ENCODE measurements around the gene AFAP1L2. TPM values are rescaled to one million over a fixed set of nuclear protein-coding genes. Genes with fewer than 3 reads are reported as not detected.

AFAP1L2 gene
- total RNA-seq, 1 donor from 2014 or later, result 3.9 TPM

DNA sequence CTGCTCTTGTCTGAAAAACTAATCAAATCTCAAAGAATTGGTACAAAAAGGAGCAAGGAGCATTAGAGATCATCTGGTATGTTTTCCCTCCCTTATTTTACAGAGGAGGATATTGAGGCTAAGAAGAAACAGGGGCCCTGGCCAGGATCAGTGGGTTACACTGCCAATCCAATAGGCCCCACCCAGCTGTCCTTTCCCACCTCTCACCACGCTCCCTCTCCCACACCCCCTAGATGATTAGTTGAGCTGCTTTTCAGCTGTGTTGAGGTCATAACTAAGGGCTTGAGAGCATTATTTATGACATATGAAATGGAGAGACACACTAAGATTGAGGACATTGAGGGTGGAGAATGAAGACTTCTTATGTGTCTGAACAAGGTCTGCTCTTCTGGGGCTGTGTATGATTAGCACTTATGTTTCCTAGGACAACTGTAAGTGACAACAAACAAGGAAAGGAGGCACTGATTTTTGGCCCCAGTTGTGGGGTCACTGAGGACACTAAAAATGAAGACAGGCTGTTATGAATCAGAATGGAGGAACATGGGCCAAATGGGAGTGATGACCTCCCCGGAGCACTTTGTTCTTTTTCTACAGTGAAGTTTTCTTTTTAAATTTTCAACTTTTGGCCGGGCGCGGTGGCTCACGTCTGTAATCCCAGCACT is 138.8 kb downstream of the AFAP1L2 start:
- intact Hi-C loops (cut with DNase I), result no loop called here
- no peak for DNase-seq (ENCODE audit: low spot score)

DNA sequence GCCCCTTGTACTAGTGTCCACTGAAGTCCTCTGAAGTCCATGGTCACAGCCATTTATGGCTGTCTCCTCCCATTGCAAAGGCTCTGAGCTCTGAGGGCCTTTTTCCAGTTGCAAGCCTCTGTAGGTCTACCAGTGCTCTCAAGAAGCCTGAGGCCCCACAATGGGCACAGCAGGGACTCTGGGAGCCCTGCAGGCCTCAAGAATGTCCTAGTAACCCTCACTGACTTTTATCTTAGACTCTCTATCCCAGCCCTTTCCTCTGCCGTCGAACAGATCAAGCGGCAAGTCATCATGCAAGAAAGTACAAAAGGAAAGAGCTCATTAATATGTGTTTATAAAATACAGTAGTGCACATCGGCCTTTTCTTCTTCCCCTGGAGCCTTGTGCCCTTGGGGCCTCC is 141.8 kb downstream of the AFAP1L2 start:
- no peak for DNase-seq (ENCODE audit: low spot score)

DNA sequence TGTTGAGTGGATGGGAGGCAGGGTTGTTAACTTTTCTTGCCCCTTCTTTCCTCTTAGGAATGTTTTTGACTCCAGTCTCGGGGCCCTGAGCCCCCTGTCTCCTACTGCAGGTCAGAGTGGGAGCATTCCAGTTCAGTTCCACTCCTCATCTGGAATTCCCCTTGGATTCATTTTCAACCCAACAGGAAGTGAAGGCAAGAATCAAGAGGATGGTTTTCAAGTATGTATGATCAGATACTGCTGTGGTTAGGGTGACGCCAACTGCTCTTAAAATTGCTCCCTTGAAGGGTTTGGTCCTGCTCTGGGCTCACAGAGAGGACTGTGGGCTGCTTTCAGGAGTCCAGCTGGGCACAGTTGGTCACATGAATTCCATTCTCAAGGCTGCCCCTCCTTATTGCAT is 143.2 kb downstream of the AFAP1L2 start:
- intact Hi-C loops (cut with DNase I), result no loop called here
- DNase-seq (ENCODE audit: low spot score), result no peak

More for the DNA sequence above, 141.8 kb downstream of the AFAP1L2 start:
- intact Hi-C loops (cut with DNase I), result no loop called here

DNA sequence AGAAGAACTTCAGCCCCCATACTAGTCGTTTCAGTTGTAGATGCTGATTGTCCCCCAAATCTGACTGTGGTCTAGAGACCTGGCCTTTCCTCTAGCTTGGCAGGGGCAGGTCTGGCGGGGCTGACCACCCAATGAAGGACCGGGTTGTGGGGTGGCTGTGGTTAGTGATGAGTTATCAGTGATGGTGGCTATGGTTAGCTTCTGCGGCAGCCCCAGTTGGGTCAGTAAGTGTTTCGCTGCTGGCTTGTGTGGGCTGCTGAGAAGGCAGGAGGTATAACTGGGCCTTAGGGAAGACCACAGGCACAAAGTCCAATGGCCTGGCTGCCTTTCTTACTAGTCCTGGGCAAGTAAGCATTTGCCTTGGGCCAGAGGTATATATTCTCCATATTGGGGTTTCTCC is 143.9 kb downstream of the AFAP1L2 start:
- no peak for DNase-seq (ENCODE audit: low spot score)
- intact Hi-C loops (cut with DNase I), result no loop called here

DNA sequence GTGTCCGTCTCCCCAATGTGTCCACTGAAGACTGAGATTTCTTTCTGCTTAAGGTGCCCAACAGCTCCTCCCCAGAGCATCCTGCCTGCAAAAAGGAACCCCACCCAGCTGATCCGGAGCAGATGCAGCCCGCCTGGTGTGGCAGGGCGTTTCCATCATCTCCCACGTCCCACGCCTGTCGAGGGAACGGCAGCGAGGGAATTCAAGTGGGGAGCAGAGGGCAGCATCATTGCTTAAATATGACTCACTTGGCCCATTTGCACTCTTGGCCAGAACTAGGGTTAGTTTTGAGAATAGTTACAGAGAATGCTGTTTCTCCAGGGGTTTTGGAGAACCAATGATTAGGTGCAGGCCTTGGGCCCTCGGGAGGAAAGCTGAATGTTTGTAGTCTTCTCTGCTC is 144.5 kb downstream of the AFAP1L2 start:
- DNase-seq (ENCODE audit: low spot score), result no peak
- intact Hi-C loops (cut with DNase I), result no loop called here

DNA sequence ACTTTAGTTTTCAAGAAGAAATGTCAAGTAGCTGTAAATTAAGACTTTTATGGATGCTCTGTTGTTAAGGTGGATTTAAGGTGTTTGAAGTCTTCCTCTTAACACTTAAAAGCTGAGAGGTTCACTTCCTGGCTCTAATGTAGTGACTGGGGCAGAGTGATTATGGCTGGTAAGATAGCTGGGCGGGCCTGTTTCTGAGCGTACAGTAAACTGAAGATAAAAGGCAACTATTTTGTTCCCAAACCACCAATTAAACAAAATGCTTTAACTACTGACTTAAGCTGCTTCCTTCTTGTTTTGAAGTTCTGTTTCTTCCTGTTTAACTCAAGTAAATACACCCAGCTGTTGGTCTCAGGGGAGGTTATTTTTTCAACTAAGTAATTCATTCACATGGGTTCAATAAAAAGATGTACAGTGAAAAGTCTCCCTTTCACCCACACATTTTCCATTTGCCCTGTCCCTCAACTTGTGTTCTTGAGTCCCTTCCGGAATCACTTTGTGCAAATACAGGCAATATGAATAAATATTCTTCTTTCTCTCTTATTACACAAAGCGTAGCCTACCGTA is 145.9 kb downstream of the AFAP1L2 start:
- intact Hi-C loops (cut with DNase I), result no loop called here
- DNase-seq (ENCODE audit: low spot score), result no peak

DNA sequence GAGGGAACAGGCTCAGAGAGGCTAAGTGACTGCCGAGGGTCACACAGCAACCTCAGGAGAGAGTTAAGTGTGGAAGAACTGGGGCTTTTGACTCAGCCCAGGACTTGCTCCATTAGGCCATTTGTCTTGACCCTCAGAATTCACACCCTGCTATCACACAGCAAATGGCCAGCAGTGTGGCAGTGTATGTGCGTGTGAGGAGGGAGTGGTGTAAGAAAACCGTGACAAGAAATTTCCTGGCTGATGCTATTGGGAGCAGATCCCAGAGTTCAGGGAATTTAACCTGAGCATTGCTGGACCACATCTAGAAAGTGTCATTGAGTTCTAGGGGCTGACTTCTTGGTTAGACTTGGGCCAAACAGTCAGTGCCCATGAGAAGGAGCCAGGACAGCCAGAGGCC is 146.8 kb downstream of the AFAP1L2 start:
- DNase-seq (ENCODE audit: low spot score), result peak; percentile 44
- intact Hi-C loops (cut with DNase I), result no loop called here

DNA sequence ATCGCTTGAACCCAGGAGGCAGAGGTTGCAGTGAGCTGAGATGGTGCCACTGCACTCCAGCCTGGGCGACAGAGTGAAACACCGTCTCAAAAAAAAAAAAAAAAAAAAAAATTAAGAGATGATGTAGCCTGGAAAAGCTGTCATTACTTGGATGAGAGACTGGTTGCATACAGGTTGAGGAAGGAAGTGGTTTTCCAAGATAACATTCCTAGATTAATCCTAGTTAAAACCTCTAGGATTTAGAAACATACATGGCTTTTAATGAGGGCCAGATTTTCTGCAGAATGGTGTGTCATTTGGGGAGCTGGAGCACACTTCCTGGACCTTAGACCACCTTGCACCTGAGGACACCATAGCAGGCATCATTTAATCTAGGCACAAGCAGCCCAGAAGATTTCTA is 147.5 kb downstream of the AFAP1L2 start:
- no peak for DNase-seq (ENCODE audit: low spot score)
- intact Hi-C loops (cut with DNase I), result no loop called here

DNA sequence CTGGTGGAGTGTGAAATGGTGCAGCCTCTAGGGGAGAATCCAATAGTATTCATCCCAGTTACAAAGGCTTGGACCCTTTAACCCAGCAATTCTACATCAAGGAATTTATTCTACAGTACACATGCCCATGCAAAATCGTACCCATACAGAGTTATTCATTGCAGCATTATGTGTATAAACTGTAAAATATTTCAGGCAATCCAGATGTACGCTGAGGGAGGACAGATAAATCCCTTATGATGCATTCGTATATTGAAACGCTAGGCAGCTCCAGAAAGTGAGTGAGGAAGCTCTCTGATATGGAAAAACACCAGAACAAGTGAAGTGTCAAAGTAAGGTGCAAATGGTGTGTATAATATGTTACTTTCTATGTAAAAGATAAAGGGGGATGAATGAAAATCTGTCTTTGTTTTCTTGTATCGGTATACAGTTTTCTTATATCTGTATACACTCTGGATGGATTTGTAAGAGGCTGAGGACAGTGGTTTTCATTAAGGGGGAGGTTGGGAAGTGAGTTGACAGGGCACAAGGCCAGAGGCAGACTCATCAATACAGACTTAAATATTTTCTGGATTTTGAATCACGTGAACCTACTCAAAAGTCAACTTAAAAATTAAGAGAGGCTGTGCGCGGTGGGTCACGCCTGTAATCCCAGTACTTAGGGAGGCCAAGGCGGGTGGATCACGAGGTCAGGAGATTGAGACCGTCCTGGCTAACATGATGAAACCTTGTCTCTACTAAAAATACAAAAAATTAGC is 148.1 kb downstream of the AFAP1L2 start:
- DNase-seq (ENCODE audit: low spot score), result no peak
- intact Hi-C loops (cut with DNase I), result no loop called here

DNA sequence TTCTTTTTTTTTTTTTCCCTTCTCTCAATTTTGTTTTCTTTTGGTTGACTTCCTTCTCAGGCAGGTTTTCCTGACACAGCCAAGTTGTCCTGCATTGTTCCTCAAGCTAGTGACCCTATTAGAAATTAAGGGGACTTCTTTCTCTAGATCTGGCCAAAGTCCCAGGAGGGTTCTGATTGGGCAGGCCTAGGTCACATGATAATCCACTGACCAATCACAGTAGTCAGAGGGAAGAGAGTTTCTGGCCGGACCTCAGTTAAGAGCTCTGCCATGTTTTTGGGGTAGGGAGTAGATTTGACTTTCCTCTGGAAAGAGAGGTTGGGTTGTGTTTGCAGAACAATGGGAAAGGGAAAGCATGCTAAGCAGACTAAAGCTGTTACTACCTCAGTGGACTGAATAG is 149.1 kb downstream of the AFAP1L2 start:
- no peak for DNase-seq (ENCODE audit: low spot score)
- intact Hi-C loops (cut with DNase I), result no loop called here

DNA sequence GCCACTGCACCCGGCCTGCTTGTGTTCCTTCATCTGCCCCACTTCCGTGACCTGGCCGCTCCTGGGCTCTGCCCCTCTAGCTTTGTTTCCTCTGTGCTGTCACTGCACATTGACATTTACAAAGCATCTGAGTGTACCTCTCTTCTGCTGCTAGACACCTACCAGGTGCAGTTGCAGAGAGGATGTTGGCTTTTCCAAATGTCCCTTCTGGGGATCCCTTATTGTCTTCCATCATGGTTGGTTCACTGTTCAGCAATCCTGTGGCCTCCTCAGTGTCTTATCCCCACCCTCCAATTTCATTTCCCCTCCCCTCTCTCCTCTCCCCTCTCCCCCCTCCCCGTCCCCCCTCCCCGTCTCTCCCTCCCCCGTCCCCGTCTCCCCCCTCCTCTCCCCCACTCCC is 151.4 kb downstream of the AFAP1L2 start:
- no peak for DNase-seq (ENCODE audit: low spot score)
- intact Hi-C loops (cut with DNase I), result no loop called here

DNA sequence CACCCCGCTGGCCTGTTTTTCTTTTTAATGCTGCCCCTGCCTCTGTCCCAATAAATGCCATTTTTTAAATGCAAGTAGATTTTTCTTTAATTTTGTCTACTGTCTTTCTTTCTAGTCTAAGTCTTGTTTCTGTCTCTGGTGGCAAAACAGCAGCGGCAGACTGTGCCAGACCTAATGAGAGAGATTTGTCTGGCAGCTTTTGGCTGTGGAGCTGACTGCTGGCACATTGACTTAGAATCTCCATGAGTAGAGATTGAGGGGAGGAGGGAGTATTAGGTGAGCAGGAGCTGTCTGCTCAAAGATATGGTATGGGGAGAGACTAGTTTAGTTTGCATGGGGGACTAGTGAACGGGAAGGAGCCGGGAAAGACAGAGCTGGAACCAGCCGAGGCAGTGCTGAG is 152.2 kb downstream of the AFAP1L2 start:
- intact Hi-C loops (cut with DNase I), result no loop called here
- DNase-seq (ENCODE audit: low spot score), result no peak

DNA sequence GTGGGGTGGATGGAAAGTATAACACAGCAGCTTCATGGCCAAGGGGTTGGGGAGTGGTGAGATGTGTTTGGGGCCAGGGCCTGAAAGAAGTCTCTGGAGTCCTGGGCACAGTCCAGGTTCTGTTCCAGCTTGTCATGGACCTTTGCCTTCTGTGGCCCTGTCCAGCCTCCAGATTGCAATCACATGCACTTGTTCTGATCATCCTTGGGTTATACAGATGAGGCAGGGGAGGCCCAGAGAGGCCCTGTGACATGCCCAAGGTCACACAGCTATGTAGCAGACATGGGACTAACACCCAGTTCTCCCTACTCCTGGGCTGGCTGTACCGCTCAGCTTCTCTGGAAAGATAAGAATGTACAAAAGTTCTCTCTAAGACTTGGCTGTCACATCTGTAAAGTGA is 153.6 kb downstream of the AFAP1L2 start:
- intact Hi-C loops (cut with DNase I), result no loop called here
- DNase-seq (ENCODE audit: low spot score), result no peak

DNA sequence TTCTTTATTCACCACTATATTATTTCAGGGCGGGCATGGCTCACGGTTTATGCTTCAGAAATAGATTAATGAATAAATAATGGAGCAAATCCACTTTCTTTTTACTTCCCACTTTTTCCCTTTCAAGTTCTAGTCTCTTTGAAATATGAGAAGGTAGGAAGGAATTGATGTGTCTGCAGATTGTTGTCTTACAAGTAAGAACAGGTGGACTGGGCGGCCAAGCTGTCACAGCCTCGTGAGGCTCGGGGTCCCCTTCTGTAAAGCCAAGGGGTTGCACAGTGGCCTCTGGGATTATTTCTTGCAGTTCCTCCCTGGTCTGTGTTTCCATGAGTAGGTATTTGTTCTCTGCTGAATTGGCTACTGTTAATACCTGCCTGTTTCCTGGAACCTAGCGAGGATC is 154.1 kb downstream of the AFAP1L2 start:
- intact Hi-C loops (cut with DNase I), result no loop called here
- no peak for DNase-seq (ENCODE audit: low spot score)

DNA sequence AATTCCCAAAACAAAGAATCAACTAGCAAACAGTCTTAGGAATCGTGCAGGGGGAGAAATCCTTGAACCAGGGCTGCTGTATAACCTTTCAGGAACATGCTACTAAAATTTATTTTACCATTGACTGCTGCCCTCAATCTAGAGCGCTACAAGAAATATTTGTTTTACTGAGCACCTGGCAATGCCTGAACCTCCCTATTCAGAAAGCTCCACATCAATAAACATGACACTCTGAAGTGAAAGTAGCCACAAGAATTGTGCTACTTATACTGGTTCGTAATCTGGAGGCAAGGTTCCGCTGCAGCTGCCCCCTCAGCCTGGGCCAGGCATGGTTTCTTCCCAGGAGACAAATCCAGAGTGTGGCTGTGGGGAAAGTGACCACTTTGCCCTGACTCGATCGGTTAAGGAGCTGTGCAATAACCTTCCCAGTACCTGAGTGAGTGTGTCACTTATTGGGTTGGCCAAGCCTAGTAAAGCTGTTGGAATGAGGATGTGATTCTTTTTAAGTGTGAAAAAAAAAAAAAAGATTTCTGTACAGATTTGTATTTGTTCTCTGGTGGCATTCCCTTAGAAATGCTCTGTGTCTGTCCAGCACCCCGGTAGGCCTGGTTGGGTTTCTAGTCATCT is 157.5 kb downstream of the AFAP1L2 start:
- DNase-seq (ENCODE audit: low spot score), result no peak
- intact Hi-C loops (cut with DNase I), result no loop called here

DNA sequence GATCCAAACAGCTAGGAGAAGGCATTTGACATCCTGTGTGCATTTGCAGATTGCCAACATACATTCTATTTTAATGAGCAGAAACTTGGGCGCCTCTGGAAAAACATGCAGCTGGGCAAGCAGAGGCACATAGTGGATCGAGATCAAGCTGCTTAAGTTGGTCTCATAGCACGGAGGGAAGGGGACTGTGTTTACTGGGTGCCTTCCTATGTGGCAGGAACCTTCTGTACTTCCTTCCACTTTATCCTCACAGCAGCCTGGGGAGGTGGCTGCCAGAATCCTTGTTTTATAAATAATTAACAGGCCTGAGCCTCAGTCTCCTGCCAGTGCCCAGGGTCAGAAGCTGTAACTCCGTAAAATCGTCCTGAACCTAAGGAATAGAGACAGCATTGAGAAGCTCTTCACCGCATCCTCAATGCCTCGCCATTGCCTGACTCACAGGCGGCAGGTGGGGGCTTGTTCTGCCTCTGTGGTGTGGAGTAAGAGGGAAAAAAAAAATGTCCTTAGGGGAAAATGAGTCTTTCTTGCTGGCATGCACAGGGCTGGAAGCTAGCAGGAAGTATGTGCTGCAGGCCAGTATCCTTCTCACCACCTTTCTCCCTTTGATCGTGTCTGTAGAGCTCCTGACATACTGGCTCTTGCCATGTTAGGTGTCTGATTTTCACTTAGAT is 159.0 kb downstream of the AFAP1L2 start:
- intact Hi-C loops (cut with DNase I), result no loop called here
- DNase-seq (ENCODE audit: low spot score), result no peak
